Activated CD8-positive, alpha-beta T cell treated with anti-CD3 and anti-CD28 coated beads, Interleukin-2, amount 10 ng/mL, durations not matched to agents 7 days and 5 days (primary cell): Measurements from ENCODE around the gene RAB36. TPM values are rescaled to one million over a fixed set of nuclear protein-coding genes. Genes with fewer than 3 reads are reported as not detected.

Experiments
- ATAC-seq: fragments of 150-1000 bp; cut with Tn5 transposase; one replicate; pipeline ENCODE4 v1.10.0; 2021; ENCODE audit warnings: moderate library complexity
- CTCF ChIA-PET: fragments of 350-600 bp; sonication (Branson Sonifier 250); formaldehyde crosslinking; loops from one replicate; lab custom pipeline; 2021; ENCODE audit warnings: antibody characterized with exemption; lab: Charles Lee
- POLR2A ChIA-PET: fragments of 350-600 bp; sonication (Branson Sonifier 250); formaldehyde crosslinking; loops from one replicate; lab custom pipeline; 2021; ENCODE audit warnings: antibody characterized with exemption; lab: Charles Lee
- DNase-seq: peaks from one replicate; pipeline ENCODE4 v3.0.0-alpha.2; 2020
- H3K27ac Mint-ChIP-seq: one replicate; pipeline ENCODE4 v1.8.0; 2021; ENCODE audit warnings: mild to moderate bottlenecking, mixed read lengths
- H3K27me3 Mint-ChIP-seq: one replicate; pipeline ENCODE4 v1.8.0; 2021; ENCODE audit warnings: low read depth, mixed read lengths
- H3K36me3 Mint-ChIP-seq: one replicate; pipeline ENCODE4 v1.8.0; 2021; ENCODE audit warnings: low read depth, mixed read lengths
- H3K4me1 Mint-ChIP-seq: one replicate; pipeline ENCODE4 v1.8.0; 2021; ENCODE audit warnings: low read depth, mixed read lengths
- H3K4me3 Mint-ChIP-seq: one replicate; pipeline ENCODE4 v1.8.0; 2021; ENCODE audit warnings: mild to moderate bottlenecking, mixed read lengths
- H3K9me3 Mint-ChIP-seq: one replicate; pipeline ENCODE4 v1.8.0; 2022; ENCODE audit warnings: mixed read lengths; ENCODE audit not compliant: insufficient read depth
- total RNA-seq, 2 experiments: library from RNA; stranded (reverse); gene quantifications; one replicate each; pipeline ENCODE4 v1.2.3, GENCODE V29; 2021

The RAB36 gene
- total RNA-seq, 2 experiments from 2014 or later = 0.79 to 1.0 TPM

DNA sequence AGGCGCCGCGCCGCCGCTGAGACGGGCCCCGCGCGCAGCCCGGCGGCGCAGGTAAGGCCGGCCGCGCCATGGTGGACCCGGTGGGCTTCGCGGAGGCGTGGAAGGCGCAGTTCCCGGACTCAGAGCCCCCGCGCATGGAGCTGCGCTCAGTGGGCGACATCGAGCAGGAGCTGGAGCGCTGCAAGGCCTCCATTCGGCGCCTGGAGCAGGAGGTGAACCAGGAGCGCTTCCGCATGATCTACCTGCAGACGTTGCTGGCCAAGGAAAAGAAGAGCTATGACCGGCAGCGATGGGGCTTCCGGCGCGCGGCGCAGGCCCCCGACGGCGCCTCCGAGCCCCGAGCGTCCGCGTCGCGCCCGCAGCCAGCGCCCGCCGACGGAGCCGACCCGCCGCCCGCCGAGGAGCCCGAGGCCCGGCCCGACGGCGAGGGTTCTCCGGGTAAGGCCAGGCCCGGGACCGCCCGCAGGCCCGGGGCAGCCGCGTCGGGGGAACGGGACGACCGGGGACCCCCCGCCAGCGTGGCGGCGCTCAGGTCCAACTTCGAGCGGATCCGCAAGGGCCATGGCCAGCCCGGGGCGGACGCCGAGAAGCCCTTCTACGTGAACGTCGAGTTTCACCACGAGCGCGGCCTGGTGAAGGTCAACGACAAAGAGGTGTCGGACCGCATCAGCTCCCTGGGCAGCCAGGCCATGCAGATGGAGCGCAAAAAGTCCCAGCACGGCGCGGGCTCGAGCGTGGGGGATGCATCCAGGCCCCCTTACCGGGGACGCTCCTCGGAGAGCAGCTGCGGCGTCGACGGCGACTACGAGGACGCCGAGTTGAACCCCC lies 35.8 kb downstream of the RAB36 start:
- H3K27me3 Mint-ChIP-seq = peaks cover 5% of the 10 kb centered on the region
- POLR2A ChIA-PET = interaction anchor here (0.7 to 2.5 kb wide), 5 partner anchors 17 to 98 kb away, joined by 3 to 11 read pairs (median 4); no protein-coding TSS in a partner anchor
- no peak overlapping the region for H3K27ac Mint-ChIP-seq

DNA sequence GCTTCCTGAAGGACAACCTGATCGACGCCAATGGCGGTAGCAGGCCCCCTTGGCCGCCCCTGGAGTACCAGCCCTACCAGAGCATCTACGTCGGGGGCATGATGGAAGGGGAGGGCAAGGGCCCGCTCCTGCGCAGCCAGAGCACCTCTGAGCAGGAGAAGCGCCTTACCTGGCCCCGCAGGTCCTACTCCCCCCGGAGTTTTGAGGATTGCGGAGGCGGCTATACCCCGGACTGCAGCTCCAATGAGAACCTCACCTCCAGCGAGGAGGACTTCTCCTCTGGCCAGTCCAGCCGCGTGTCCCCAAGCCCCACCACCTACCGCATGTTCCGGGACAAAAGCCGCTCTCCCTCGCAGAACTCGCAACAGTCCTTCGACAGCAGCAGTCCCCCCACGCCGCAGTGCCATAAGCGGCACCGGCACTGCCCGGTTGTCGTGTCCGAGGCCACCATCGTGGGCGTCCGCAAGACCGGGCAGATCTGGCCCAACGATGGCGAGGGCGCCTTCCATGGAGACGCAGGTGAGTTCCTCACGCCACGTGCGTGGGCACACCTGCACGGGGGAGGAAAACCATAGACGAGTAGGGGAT lies 36.5 kb downstream of the RAB36 start:
- POLR2A ChIA-PET = interaction anchor here (1.0 to 2.5 kb wide), 3 partner anchors 18 to 61 kb away, joined by 3 to 11 read pairs (median 4); no protein-coding TSS in a partner anchor

More for the DNA sequence above, 35.8 kb downstream of the RAB36 start:
- Mint-ChIP-seq H3K36me3 (peaks cover 31% of the 10 kb centered on the region), H3K9me3 (peaks cover 7% of the 10 kb centered on the region), H3K4me3 (peak overlapping the region; percentile 79), H3K4me1 (peaks cover 69% of the 10 kb centered on the region)
- ATAC-seq (peak; percentile 21), DNase-seq (peak; percentile 49)
- CTCF ChIA-PET = interaction anchor here (0.6 to 16.3 kb wide), 7 partner anchors 35 to 221 kb away, joined by 3 to 280 read pairs (median 4); no protein-coding TSS in a partner anchor

DNA sequence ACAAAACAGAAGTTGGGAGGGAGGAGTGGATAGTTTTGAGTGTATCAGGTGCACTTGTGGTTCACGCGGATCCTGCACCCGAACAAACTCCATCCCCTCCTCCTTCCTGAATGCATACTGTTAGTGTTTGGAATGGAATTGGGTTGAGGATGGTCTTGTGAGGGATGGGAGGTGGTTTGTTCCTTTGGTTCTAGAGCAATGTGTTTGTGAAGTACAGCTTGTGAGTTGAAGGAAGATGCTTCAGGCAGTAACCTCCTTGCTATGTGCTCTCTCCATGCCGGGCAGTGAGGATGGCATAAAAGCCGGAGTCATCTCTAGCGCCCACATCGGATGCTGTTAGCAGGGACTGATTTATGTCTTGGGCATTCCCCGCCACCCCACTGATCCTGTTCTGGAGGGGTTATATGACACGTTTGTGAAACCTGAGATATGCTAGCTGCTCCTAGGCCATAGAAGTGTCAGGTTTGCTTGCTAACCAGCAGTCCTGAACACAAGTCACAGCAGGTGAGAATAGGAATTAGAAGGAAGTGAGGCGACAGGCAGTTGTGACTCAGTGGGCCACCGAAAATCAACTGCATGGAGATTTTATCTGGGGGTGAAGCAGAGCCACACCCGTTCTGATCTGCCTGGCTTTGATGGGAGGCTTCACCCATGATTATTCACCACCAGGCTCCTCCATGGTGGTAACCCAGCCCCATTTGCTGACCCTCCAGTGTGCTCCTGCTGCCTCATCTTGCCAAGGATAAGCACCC lies 37.2 kb downstream of the RAB36 start:
- H3K4me3 Mint-ChIP-seq = peak overlapping the region; percentile 79
- H3K27ac Mint-ChIP-seq = peak overlapping the region; percentile 36
- POLR2A ChIA-PET = interaction anchor here (1.0 to 2.5 kb wide), 2 partner anchors 43 to 61 kb away, joined by 3 to 11 read pairs; no protein-coding TSS in a partner anchor
- no peaks in the 10 kb centered on the region for H3K9me3 Mint-ChIP-seq
- peaks cover 5% of the 10 kb centered on the region for H3K27me3 Mint-ChIP-seq
- peaks cover 27% of the 10 kb centered on the region for H3K36me3 Mint-ChIP-seq
- no peak for ATAC-seq
- DNase-seq = peak; percentile 37
- CTCF ChIA-PET = interaction anchor here (1.2 to 16.3 kb wide), 7 partner anchors 8 to 299 kb away, joined by 3 to 280 read pairs (median 5); no protein-coding TSS in a partner anchor
- H3K4me1 Mint-ChIP-seq = peaks cover 62% of the 10 kb centered on the region

More for the DNA sequence above, 36.5 kb downstream of the RAB36 start:
- ATAC-seq (no peak), DNase-seq (no peak)
- Mint-ChIP-seq H3K27me3 (peaks cover 5% of the 10 kb centered on the region), H3K4me1 (peaks cover 67% of the 10 kb centered on the region), H3K27ac (peak overlapping the region; percentile 36), H3K9me3 (peaks cover 4% of the 10 kb centered on the region), H3K4me3 (peak overlapping the region; percentile 79), H3K36me3 (peaks cover 31% of the 10 kb centered on the region)
- CTCF ChIA-PET = interaction anchor here (1.0 to 16.3 kb wide), 6 partner anchors 35 to 116 kb away, joined by 3 to 280 read pairs (median 4); no protein-coding TSS in a partner anchor

DNA sequence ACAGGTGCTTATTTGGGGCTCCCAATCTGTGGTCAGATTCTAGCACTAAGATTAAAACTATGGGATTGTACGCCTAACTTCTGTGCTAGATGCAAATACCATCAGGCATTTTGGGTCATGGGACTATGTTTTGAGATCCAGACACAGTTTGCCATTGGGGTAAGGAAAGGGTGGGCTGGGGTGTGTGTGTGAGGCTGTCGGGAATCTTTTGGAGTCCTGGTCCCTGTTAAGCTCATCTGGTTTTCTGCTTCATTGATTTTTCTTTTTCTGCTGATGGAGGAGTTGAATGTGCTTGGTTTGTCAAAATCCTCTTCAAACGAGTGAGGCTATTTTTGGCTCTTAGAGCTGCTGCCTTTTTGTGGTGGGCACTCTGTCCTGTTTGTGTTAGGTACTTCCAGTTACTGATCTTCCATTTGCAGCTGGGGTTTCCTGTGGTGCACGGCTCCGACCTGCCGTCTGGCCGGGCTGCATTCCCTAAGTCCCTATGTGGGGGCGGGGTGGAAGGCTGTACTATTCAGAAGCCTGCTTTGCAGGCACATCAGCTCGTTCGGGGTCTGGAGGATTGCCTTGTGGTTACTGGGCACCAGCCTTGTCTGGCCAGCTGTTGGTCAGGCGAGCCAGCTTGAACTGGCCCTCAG lies 37.9 kb downstream of the RAB36 start:
- POLR2A ChIA-PET = interaction anchor here (0.7 kb wide), 1 partner anchor 33 kb away, joined by 3 read pairs; no protein-coding TSS in a partner anchor

DNA sequence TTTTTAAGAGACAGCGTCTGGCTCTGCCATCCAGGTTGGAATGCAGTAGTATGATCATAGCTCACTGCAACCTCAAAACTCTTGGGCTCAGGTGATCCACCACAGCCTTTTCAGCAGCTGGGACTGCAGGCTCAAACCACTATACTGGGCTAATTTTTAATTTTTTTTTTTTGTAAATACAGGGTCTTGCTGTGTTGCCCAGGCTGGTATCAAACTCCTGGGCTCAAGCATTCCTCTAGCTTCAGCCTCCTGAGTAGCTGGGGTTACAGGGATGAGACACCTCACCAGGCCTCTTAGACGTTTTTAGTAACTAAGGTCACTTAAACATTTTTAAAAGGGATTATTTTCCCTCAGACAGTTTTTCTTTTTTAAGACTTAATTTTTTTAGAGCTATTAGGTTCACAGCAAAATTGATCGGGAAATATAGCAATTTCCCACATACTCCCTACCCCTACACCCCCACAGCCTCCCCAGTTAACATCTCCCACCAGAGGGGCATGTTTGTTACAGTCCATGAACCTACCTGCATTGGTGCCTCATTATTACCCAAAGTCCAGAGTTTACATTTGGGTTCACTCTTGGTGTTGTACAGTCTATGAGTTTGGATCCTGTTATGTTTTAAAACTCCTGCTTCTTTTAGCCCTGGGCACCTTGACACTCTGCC lies 39.0 kb downstream of the RAB36 start:
- POLR2A ChIA-PET = no interaction called here
- Mint-ChIP-seq H3K9me3 (no peaks in the 10 kb centered on the region), H3K36me3 (peaks cover 33% of the 10 kb centered on the region), H3K4me3 (no peak overlapping the region), H3K4me1 (peaks cover 58% of the 10 kb centered on the region), H3K27ac (no peak overlapping the region), H3K27me3 (peaks cover 5% of the 10 kb centered on the region)
- CTCF ChIA-PET = interaction anchor here (1.2 to 16.3 kb wide), 5 partner anchors 9 to 300 kb away, joined by 3 to 280 read pairs (median 9); no protein-coding TSS in a partner anchor
- ATAC-seq = no peak
- no peak for DNase-seq

More for the DNA sequence above, 37.9 kb downstream of the RAB36 start:
- Mint-ChIP-seq H3K9me3 (no peaks in the 10 kb centered on the region), H3K4me1 (peaks cover 68% of the 10 kb centered on the region), H3K27me3 (peaks cover 5% of the 10 kb centered on the region), H3K4me3 (peak overlapping the region; percentile 79), H3K36me3 (peaks cover 33% of the 10 kb centered on the region), H3K27ac (peak overlapping the region; percentile 57)
- DNase-seq (no peak), ATAC-seq (no peak)
- CTCF ChIA-PET = interaction anchor here (1.2 to 16.3 kb wide), 6 partner anchors 8 to 299 kb away, joined by 3 to 280 read pairs (median 7); no protein-coding TSS in a partner anchor

DNA sequence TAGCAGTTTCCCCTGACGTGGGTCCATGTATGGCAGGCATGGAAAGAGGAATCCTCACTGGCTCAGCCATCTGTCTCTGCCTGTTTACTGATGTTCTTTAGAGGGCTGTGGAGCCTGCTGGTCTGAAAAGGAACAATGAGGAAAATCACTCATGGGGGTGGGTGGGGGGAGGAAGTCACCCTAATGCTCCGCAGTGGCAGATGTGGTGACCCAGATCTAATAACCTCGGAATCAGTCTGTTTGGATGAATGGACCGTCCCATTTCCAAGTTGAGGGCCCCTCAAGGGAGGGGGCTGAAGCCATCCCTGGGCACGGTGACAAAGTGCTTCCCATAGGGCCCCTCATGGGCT lies 39.5 kb downstream of the RAB36 start:
- ATAC-seq (no peak), DNase-seq (no peak)
- ChIA-PET POLR2A (no interaction called here), CTCF (interaction anchor here (2.5 to 16.3 kb wide), 3 partner anchors 58 to 106 kb away, joined by 9 to 280 read pairs (median 23); no protein-coding TSS in a partner anchor)
- H3K4me1 Mint-ChIP-seq = peaks cover 54% of the 10 kb centered on the region
- peak overlapping the region; percentile 5 for H3K4me3 Mint-ChIP-seq
- H3K27me3 Mint-ChIP-seq = peaks cover 5% of the 10 kb centered on the region
- peaks cover 33% of the 10 kb centered on the region for H3K36me3 Mint-ChIP-seq
- no peaks in the 10 kb centered on the region for H3K9me3 Mint-ChIP-seq
- no peak overlapping the region for H3K27ac Mint-ChIP-seq

DNA sequence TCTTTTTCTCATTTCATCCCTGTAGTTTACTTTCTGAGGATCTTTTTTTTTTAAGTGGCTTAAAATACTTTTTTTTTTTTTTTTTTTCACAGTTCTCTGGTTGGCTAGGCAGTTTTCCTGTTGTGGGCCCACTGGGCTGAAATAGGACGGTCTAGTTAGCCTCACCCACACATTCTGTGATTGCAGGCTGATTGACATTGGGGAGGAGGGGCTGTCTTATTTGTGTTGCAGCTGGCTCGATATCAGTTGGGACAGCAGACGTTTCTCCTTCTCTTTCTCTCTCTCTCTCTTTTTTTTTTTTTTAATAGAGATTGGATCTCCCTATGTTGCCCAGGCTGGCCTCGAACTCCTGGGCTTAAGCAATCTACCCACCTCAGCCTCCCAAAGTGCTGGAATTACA lies 41.9 kb downstream of the RAB36 start:
- Mint-ChIP-seq H3K27me3 (peaks cover 2% of the 10 kb centered on the region), H3K9me3 (no peaks in the 10 kb centered on the region), H3K4me1 (peaks cover 42% of the 10 kb centered on the region), H3K27ac (peak overlapping the region; percentile 50), H3K4me3 (no peak overlapping the region), H3K36me3 (peaks cover 26% of the 10 kb centered on the region)
- no peak for ATAC-seq
- POLR2A ChIA-PET = no interaction called here
- CTCF ChIA-PET = interaction anchor here (1.1 to 16.3 kb wide), 3 partner anchors 9 to 94 kb away, joined by 3 to 280 read pairs (median 3); no protein-coding TSS in a partner anchor
- no peak for DNase-seq

DNA sequence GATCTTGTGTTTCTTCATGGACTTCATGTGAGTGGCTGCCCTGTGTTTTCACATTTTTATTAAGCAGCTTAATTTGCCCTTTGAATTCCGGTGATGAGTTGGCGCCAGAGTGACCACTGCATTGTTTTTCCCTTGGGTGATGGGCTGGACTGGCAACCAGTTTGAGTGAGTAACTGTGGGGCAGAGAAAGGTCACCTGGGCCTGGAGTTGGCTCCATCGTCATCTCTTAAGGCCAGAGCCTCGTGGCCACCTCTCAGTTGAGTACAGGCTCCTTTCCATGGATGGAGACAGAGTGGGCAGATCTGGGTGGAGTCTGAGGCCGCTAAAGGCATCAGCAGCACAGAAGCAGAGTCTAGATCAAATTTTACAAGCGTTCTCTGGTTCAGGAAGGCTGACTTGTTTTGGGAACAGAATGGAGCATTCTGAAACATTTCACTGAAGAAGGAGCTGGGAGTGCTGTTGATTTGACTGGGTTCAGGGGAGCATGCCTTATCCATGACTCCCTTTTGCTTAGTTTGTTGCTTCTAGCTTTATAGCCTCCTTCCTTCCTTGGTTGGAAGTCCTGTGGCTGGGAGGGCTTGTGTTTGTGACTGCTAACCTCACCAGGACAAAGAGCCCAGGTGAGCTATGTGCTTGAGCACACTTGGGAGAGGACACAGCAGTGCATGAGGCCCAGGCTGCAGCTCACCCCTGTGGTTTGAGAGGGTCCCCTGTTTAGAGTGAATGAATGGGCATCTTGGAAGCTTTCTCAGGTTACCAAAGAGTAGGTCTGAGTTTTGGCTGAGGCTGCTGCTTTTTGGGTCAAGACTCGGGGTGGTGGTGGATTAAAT lies 42.8 kb downstream of the RAB36 start:
- ChIA-PET POLR2A (no interaction called here), CTCF (interaction anchor here (1.0 to 1.1 kb wide), 2 partner anchors 11 to 94 kb away, joined by 3 to 5 read pairs; no protein-coding TSS in a partner anchor)
- no peaks in the 10 kb centered on the region for H3K27me3 Mint-ChIP-seq
- H3K9me3 Mint-ChIP-seq = no peaks in the 10 kb centered on the region
- ATAC-seq (no peak), DNase-seq (no peak)
- H3K36me3 Mint-ChIP-seq = peaks cover 22% of the 10 kb centered on the region
- H3K4me3 Mint-ChIP-seq = no peak overlapping the region
- H3K4me1 Mint-ChIP-seq = peaks cover 33% of the 10 kb centered on the region
- H3K27ac Mint-ChIP-seq = no peak overlapping the region

DNA sequence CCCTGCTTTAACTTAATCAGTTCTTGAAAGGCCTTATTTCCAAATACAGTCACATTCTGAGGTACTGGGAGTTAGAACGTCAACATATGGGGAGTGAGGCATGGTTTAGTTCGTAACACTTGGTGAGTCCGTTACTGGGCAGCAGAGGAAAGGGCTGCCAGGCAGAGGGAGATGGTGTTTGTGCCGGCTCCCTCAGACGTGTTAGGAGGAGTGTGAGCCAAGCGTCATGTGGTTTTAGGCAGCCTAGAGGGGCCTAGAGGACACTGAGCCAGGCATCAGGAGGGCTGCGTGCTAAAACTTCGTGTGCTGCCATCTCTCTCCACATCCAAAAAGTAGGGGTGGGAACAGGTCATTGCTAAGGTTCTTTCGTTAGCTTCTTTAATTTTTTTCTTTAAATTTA lies 45.2 kb downstream of the RAB36 start:
- Mint-ChIP-seq H3K27me3 (no peaks in the 10 kb centered on the region), H3K4me1 (peaks cover 16% of the 10 kb centered on the region), H3K36me3 (peaks cover 15% of the 10 kb centered on the region), H3K4me3 (no peak overlapping the region), H3K9me3 (no peaks in the 10 kb centered on the region), H3K27ac (no peak overlapping the region)
- CTCF ChIA-PET = no interaction called here
- no peak for DNase-seq
- ATAC-seq = no peak
- POLR2A ChIA-PET = no interaction called here

DNA sequence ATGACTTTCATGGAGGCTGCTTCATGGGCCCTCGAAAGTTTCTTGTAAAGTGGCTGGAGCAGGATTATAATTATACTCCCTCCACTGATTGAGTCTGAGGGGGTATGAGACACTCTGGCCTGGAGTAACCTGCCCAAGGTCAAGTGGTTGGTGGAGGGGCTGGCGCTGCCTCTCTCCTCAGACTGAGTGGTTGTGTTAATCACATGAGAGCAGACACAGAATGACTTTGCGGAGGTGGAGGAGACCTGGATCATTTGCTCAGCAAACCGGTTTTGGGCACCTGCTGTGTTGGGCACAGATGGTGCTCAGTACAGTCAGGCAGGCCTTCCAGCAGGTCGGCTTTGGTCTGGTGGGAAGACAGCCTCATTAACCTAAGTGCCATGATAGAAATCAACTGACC lies 46.9 kb downstream of the RAB36 start:
- ChIA-PET POLR2A (no interaction called here), CTCF (interaction anchor here (0.9 kb wide), 1 partner anchor 90 kb away, joined by 3 read pairs; no protein-coding TSS in a partner anchor)
- peaks cover 7% of the 10 kb centered on the region for H3K4me1 Mint-ChIP-seq
- no peak overlapping the region for H3K27ac Mint-ChIP-seq
- DNase-seq (no peak), ATAC-seq (no peak)
- H3K4me3 Mint-ChIP-seq = no peak overlapping the region
- H3K9me3 Mint-ChIP-seq = no peaks in the 10 kb centered on the region
- H3K27me3 Mint-ChIP-seq = no peaks in the 10 kb centered on the region
- peaks cover 7% of the 10 kb centered on the region for H3K36me3 Mint-ChIP-seq
